SH-SY5Y (cell line): Measurements from ENCODE around the gene DAAM1.

Source experiments
- GATA2 ChIP-seq: IDR thresholded peaks from 2 replicates; pipeline ENCODE4 v1.6.1; 2011; ENCODE audit warnings: mild to moderate bottlenecking, low read depth, low read length
- GATA3 ChIP-seq: IDR thresholded peaks from 2 replicates; pipeline ENCODE4 v1.6.1; 2011; ENCODE audit warnings: low read depth, mild to moderate bottlenecking, low read length, moderate library complexity

DNA sequence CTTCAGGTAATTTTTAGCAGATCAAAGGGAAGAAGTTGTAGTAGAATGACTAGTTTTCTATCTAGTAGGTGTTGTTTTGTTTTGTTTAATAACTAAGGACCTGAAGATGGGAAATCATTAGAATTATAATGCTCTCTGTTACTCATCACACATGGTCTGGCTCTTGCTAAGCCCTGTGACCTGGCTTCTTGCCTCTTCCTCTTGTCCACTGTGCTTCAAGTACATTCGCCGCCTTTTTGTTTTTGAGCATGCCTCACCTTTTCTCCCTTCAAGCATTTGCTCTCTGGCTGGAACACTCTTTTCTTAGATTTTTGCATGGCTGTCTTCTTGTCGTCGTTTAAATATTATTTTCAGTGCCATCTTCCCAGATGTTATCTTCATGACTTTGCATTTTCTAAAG lies 47.7 kb downstream of the DAAM1 start:
- TF ChIP-seq GATA2 = no peak
- no peak for TF ChIP-seq GATA3
